Glomerular visceral epithelial cell (primary cell): Measurements from ENCODE around the gene CC2D1A.
"Not testable (repeated sequence)": the region's sequence is repeated elsewhere in the genome, so short reads cannot be mapped to it uniquely, and the experiment has no call there.

ENCODE experiments used
- DNase-seq: peaks from one replicate; pipeline ENCODE4 v3.0.0-alpha.2; 2016; ENCODE audit errors: extremely low spot score

The CC2D1A gene

GRCh38 chr19:13962699-13963602 is 57.0 kb downstream of the CC2D1A start:
- DNase-seq: no peak

DNA sequence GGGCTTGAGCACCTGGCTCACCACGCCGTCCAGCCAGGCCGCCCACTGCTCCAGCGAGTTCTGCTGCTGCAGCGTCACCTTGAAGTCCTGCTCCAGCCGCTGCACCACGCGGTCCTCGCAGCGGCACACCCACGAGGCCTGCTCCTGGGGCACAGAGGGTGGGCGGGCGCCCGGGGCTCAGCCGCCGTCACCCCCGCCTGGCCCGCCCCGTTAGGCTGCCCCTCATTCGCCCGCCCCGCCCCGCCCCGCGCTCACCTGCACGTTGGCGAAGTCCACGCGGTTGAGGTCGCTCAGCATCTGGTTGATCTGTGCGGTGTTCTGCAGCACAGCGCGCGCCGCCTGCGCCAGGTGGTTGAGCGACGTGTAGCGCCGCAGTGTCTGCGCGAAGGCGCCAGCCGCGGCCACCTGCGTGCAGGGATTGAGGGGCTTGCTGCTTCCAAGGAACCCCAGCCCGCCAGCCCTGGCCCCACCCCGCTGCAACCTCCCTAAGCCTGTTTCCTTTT is 57.7 kb downstream of the CC2D1A start:
- no peak for DNase-seq

GRCh38 chr19:13964776-13965175 is 58.8 kb downstream of the CC2D1A start:
- DNase-seq: no peak

GRCh38 chr19:13965377-13965896 is 59.4 kb downstream of the CC2D1A start:
- DNase-seq: no peak

- no peak for DNase-seq
Measured at GRCh38 chr19:13965926-13966683, 60.1 kb downstream of the CC2D1A start.

DNA sequence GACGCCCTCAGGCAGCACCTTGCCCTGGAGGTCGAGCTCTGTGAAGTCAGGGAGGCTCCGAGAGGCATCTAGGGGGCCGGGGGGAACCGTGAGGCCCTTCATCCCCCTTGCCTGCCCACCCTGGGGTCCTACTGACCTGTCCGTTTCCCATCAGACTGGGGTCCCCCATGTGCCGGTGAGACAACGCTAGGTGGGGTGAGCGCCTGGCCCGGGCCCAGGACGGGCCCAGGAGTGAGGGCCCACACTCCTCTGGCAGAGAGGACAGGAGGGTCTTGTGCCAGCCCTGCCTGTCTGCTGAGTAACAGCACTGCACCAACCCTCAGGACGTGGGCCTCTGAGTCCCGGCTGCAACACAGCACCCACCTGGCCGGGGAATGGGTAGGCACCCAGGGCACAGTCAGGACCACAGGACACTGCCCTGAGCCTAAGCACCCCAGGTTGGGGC is 60.7 kb downstream of the CC2D1A start:
- no peak for DNase-seq

DNA sequence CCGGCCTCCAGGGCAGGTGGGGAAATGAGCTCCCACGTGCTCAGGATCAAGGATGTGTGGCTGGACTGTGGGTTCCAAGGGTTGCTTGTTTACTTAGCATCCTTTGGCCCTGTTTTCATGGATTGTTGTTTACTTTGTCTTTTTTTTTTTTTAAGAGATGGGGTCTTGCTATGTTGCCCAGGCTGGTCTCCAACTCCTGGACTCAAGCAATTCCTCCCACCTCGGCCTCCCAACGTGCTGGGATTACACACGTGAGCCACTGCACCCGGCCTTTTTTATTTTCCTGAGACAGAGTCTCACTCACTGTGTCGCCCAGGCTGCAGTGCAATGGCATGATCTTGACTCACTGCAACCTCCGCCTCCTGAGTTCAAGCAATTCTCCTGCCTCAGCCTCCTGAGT is 61.2 kb downstream of the CC2D1A start:
- DNase-seq: not testable (repeated sequence)

- DNase-seq: no peak
Measured at GRCh38 chr19:13968383-13968935, 62.5 kb downstream of the CC2D1A start.

DNA sequence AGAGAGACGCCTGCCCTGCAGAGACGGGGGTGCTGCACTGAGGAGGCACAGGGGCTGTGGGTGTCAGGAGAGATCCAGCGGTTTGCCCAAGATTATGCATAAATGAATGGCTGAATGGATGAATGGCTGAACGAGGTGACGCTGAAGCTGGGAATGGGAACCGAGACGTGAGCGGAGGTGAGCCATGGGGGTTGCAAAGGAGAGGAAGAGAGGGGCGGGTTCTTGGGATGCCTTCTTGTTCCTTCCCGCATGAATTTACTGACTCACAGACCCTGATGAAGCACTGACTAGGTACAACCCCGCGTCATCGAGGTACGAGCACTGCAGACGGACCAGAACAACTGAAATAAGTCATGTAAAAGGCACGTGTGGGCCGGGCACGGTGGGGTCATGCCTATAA is 63.0 kb downstream of the CC2D1A start:
- no peak for DNase-seq

DNA sequence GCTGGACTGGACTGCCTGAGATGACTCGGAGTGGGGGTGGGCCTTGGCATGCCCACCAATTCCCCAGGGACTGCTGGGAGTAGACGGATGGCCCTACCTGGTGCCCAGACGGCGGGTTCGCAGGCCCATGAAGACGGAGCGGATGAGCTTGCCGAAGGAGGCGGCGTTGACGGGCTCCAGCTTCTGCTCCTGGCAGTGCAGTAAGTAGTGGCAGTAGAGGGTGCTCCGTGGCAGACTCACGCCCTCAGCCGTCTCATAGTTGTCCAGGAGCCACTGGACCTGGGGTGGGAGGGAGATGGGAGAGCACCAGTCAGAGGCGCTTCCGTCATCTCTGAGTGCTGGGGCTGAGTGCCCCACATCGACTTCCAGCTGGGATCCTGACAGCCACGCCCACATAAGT is 63.9 kb downstream of the CC2D1A start:
- no peak for DNase-seq

DNA sequence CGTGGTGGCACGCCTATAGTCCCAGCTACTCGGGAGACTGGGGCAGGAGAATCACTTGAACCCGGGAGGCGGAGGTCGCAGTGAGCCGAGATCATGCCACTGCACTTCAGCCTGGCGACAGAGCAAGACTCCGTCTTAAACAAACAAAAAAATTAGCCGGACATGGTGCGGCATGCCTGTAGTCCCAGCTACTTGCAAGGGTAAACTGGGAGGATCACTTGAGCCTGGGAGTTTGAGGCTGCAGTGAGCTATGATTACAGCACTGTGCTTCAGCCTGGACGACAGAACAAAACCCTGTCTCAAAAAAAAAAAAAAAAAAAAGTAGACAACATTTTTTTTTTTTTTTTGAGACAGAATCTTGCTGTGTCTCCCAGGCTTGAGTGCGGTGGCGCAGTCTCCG is 65.9 kb downstream of the CC2D1A start:
- not testable (repeated sequence) for DNase-seq

DNA sequence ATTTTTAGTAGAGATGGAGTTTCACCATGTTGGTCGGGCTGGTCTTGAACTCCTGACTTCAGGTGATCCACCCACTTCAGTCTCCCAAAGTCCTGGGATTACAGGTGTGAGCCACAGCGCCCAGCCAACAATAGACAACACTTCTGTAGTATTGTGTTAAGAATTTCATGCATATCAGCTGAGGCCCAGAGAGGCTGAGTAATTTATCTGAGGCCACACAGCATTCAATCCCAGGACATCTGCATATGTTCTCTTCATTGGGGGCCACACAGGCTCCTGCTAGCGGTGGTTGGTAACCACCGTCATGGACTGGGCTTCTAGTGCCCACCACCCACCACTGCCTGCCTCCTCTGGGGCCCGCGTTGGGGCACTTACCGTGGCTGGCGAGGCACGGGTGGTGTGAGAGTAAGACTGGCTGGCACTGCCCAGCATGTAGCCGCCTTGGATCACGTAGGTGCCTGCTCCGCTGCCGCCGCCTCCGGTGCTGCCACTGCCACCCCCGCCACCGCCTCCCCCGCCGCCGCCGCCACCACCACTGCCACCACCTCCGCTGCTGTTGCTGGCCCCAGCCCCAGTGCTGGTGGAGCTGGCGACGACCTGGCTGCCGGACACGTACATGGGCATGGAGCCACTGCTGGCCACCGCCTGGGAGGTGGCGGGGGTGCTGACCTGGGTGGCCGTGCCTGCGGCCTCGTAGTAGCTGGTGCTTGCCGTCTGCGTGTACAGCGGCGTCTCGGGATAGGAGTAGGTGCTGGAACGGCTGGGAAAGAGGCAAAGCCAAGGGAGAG is 66.6 kb downstream of the CC2D1A start:
- no peak for DNase-seq

DNA sequence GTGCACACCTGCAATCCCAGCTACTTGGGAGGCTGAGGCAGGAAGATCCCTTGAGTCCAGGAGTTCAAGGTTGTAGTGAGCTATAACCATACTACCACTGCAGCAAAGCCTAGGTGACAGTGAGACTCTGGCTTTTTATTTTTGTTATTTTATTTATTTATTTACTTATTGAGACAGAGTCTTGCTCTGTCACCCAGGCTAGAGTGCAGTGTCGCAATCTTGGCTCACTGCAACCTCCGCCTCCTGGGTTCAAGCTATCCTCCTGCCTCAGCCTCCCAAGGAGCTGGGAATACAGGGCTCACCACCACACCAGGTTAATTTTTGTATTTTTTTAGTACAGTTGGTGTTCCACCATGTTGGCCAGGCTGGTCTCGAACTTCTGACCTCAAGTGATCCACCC is 67.5 kb downstream of the CC2D1A start:
- not testable (repeated sequence) for DNase-seq

DNA sequence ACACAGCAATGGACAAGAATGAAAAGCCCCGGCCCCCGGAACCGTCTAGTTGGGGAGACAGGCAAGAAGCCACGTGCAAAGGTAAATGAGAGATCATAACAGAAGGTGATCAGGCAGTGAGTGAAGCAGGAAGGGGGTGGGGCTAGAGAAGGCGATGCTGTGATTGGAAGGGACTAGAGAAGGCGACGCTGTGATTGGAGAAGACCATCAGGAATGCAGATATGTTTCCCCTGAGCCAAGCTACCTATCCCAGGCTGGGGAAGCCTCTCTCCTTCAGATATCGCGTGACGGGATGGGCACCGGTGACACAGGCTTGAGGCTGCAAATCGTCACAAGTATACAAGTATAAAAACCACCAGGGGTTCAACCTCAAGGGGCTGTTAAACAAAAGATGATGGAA is 68.1 kb downstream of the CC2D1A start:
- peak; percentile 22 for DNase-seq

DNA sequence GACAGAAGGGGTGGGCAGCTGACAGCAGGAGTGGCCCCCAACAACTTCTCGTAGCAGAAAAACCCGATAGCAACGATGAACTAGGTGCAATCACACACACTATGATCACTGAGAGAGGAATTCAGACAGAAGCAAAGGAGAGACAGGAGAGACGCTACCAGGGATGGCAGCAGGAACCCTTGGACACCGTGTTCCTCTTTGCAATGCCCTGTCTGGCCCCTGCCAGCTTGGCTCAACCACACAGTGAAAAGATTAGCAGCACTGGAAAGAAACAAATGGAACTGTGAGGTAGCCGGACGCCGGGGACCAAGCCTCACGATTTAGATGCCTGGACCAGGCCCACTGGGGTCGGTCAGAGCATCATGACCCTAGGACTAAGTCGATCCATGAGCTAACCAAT is 69.9 kb downstream of the CC2D1A start:
- DNase-seq: no peak

DNA sequence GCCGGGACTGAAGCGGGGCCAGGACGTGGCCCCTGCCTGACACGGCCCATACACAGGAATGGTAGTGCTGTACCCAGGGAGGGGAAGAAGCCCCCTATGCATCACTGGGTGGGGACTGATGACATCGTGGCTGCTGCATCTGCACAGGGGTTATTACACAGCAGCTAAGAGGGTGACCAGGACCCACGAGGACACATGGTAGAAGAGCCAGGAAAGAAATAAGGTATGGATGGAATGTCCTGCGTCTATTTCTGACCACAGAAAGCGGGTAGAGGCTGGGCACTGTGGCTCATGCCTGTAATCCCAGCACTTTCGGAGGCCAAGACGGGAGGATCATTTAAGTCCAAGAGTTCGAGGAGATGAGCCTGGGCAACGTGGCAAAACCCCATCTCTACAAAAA is 70.4 kb downstream of the CC2D1A start:
- no peak for DNase-seq

DNA sequence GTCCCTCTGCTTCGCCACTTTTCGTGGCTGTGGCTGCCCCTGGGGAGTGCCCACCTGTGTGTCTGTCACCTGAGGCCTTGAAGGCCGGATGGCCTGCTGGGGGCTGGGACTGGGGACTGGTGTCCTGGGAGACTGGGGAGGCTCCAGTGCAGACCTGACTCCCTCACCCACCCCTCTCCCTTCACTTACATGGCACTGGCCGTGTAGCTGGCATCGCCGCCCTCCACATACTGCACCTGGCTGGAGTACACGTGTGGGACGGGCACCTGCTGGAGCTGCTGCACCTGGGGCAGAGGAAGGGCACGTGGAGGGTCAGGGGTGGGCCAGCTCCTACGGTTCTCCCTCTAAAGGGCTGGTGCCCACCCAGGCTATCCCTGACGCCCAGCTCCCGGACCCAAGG is 71.8 kb downstream of the CC2D1A start:
- no peak for DNase-seq

DNA sequence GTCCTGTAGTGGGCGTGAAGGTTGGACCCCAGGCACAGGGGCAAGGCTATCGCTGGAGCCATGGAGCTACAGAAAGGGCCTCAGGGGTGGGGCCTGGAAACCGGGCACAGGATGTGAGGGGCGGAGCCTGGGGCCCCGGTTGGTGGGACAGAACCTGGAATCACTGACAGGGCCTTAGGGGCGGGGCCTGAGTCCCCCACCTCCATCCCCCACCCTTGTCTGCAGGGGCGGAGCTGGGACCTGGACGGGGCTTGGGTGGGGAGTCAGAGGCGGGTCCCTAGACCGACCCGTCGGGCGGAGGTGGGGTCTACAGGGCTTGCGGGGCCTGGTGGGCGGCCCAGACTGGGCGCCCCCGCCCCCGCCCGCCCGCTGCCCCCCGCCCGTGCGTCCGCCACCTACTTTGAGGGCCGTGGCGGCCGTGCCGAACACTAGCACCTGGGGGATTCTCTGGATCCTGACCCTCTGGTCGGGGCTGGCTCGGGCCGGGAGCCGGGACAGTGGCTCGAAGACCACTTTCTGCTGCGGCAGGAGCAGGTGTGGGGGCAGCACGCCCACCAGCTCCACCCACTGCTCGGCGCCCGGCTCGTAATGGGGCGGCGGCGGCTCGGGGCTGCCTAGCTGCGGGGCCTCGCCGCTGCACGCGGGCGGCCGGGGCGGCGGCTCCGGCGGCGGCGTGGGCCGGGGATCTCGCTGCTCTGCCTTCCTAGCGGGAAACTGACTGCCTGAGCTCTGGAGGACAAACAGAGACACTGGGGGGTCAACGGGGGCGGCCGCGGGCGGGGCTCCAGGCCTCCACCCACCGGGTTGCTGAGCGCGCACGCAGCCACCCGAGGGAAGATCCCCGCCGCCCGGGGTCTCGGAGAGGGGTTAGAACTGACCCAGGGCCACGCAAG is 72.6 kb downstream of the CC2D1A start:
- DNase-seq: no peak

- DNase-seq: no peak
Measured at GRCh38 chr19:13979244-13979615, 73.2 kb downstream of the CC2D1A start.

DNA sequence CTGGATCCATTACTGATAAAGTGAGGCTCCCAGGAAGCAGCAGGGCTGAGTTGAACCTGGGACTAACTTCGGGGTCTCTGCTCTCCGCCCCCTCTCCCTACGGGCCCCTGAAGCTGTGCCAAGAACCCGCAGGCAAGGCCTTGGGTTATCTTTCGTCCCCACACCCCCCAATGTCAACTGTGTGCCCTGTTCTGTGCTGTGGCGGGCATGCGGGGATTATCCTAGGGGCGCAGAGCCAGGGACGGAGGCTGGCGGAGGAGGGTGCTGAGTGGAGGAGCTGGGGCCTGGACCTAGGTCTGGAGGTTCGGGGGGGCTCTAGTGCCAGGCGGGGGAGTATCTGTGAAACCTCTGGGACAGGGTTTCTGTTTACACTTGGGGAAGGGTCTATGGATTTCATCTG is 73.7 kb downstream of the CC2D1A start:
- no peak for DNase-seq
